ENCODE data around the gene MAN2A1.

Gene MAN2A1

DNA sequence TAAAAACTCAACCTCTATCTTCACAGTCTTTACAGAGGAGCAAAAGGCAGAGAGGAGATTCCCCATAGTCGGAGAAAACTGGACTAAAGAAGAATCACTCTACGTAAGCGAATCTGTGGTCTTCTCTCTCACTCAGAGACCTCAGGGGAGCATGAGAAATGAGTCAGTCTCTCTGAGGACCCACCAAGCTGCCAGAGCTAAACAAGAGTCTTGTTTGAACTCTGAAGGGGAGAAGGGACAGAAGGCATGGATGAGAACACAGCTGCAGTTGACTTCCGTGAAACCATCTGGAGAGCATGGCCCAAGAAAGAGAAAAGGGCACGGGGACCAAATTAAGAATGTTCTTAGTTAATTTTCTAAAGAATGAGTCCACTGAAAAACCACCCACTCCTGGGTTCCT is 12.8 kb upstream of the MAN2A1 start:
- DNase-seq: no peak
- intact Hi-C loops (cut with DNase I): no loop called here

DNA sequence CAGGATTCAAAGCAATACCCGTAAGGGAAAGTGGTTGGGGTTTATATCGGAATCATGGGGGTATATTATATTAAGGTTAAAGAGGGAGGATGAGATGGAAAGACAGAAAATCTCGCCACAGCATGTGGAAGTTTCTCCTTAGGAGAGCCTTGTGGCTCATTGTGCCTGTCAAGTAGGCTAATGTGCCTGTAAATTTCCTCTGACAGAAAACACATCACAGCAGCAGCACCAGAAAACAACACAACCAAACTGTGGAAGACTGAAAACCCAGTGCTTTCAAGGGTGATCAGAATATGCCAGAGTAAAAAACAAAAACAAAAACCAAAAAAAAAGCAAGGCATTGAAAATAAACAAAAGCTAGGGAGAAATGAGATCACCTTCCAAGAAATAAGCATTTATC is 11.3 kb upstream of the MAN2A1 start:
- no peak for DNase-seq
- intact Hi-C loops (cut with DNase I): no loop called here

DNA sequence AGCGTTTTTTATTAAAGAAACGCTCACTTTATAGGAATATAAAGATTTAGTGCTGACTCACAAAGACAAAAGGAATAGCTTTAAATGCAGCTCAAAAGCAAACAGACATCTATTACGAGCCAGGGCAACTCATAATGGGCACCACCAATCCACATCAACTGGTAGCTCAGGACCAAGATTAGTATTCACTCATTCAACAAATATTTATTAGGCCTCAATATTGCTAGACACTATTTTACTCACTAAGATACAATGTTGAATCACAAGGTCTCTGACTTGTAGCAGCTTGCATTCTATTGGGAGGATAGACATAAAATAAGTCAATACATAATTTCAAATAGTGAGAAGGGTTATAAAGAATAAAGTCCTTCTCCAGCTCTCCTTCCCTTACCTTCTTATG is 8.0 kb upstream of the MAN2A1 start:
- no peak for DNase-seq
- intact Hi-C loops (cut with DNase I): no loop called here

DNA sequence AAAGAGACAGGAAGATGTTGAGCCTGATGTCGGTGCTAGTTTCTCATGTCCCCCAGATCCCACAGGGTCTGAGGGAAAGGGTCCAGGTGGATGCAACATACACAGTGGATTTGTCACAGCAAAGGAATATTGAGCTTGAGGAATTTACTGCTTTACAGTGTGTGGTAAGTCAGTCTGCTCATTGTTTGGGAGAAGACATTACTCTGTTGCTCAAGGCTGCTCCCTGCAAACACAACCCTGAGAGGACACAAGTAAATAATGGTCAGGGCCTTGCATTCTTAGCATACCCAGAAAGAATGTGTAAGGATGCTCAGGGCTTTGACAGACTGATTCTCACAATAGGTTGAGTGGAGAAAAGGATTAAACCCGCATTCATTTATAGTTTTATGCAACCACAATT is 7.3 kb upstream of the MAN2A1 start:
- intact Hi-C loops (cut with DNase I): no loop called here
- DNase-seq: no peak

DNA sequence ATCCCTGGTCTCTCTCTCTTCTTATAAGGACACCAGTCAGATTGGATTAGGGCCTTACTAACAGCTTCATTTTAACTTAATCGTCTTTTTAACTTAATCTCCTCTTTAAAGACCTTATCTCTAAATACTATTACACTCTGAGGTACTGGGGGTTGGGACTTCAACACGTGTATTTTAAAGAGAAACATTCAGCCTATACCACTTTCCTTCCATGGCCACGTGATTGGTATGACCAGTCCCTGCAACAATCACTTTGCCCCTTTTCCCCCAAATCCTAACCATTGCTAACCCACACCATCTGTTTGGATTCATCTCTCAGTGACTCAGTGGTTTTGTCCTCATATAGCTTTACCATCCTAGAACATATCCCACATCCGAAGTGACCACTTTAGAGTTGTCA is 3.8 kb upstream of the MAN2A1 start:
- intact Hi-C loops (cut with DNase I): loop anchor here (5.0 kb wide), 1 partner anchor 74 kb away; no protein-coding TSS in a partner anchor
- DNase-seq: no peak

DNA sequence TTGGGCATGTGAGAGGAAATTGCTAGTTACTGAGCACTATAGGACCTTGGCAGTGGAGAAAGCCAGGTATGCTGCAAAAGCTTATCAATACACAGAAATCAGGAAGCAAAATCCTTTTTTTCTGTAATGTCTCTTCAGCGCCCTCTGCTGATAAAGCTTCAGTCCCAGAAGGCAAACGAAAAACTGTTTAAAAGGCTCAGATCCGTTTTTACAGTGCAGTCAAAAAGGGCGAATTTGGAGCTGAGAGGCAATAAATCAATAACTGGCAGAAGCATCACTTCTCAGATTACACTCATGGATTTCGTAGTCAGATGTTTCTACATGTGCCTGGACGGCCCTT is 1.1 kb upstream of the MAN2A1 start:
- peak in 18 of 42 donors; percentile 21 to 78 (median 48) for DNase-seq
- intact Hi-C loops (cut with DNase I): loop anchor here (5.0 kb wide), 1 partner anchor 76 kb away; no protein-coding TSS in a partner anchor

DNA sequence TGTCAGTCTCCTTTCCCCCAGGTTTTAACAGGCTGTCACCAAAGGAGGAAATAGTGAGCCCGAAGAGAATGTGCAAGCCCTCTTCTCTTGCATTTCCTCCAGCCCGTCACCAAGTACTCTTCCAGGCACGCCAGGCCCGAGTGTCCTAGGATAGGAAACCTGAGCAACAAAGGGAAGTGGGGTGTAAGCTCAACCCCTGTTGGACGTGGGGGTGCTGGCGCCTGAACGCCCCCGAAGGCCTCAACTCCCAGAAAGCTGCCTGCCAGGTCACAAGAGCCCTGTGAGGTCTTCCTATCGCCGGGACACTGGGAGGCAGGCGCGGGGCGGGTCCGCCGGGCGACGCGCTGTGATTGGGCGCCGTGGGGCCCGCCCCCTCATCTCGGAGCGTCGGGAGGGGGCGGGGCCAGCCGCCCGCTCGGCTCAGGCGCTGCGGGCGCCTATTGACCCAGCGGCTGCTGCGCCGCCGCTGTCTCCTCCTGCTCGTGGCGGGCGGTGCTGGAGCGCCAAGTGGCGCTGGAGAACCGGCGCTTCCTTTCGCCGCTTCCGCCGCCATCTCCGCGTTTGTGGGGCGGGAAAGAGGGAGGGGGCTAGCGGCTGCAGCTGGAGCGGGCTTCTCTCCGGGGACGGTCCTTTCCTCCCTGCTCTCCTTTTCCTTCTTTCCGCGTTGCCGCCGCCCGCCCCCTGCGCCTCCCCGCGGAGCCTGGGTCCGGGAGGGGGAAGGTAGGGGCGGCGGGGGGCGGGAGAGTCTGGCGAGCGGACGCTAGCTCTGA is 572 bp upstream of the MAN2A1 start:
- DNase-seq: peak; percentile 68 to 95 (median 89)
- intact Hi-C loops (cut with DNase I): loop anchor here (5.0 kb wide), 1 partner anchor 77 kb away; no protein-coding TSS in a partner anchor

DNA sequence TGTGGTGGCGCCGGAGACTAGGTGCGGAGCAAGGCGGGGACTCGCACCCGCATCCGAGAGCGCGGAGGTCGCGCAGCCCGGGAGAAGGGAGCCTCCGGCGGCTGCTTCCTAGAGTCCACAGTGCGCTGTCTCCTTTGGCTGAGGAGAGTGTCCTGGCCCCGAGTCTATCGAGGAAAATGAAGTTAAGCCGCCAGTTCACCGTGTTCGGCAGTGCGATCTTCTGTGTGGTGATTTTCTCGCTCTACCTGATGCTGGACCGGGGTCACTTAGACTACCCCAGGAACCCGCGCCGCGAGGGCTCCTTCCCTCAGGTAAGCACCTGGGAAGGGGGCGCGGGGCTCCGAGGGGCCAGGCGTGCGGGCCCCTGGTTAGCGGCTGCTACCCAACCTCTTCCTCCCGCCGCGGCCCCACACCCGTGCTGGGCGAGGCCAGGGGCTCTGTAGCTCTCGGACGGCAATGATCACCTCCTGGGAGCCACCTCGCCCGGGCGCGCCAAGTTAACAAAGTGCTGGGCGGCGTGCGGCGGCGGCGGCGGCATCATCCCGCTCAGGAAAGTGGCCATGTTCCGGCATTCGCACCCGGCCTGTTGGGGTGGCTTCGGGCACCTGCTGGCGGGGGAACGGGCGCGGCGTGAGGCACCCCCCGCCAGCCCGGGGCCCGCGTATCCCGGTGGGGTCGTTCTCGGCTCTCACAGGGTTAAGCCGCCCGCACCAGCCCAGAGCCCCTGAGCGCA is 681 bp downstream of the MAN2A1 start:
- DNase-seq: peak in 37 of 42 donors; percentile 18 to 71 (median 43)
- intact Hi-C loops (cut with DNase I): no loop called here

DNA sequence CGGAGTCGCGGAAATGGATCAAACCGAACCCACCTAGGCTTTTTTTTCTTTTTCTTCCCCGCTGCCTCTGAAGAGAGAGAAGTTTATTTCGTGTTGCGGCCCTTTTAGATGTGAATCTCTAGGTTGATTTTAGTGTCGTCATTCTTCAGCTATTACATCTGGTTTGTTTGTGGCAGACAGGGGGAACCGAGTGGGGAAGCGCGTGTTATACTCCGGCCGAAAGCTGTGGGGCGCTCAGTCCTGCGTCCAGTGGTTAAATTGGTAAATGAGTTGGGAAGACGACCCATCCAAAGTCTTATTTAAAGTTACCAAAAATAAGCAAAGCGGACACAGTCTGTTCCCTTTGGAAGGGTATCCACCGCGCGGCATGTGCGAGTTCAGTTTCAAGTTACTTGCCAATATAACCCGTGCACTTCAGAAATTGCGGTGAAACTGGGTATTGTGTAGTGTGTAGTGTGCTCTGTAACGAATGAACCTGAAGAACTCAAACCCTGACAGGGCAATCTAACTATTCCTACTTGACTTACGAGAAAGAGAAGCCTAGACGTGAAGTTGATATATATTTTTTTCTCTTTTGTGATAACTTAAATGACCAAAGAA is 1.3 kb downstream of the MAN2A1 start:
- peak; percentile 64 to 91 (median 82) for DNase-seq
- intact Hi-C loops (cut with DNase I): no loop called here

DNA sequence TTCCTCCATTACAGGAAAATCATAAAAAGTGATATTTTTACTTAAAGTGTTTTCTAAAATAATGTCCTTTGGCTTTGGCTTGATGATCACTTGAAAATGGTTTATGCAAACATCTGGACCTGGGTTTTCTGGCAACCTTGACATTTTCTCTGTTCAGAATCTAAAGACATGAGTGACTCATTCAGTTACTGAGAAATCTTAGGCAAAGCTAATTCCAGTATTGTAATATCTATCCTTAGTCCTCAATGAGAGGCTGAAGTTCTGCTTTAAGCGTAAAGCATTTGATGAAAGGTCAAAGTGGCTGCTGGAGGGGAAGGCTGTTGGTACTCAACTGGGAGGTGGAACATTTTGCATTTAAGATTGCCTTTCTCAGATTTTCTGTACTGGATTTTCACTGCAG is 2.3 kb downstream of the MAN2A1 start:
- DNase-seq: no peak
- intact Hi-C loops (cut with DNase I): no loop called here

DNA sequence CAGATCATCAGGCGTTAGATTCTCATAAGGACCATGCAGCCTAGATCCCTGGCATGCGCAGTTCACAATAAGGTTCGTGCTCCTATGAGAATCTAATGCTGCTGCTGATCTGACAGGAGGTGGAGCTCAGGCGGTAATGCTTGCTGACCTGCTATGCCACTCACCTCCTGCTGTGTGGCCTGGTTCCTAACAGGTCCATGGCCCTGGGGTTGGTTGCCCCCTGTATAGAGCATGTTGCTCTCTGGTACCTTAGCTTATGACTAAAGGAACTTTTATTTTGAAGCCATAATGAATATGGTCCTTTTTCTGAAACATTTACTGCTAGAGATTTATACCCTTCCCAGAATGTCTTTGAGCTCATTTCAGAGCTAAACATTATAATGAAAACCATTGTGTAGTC is 3.1 kb downstream of the MAN2A1 start:
- peak in 9 of 42 donors; percentile 12 to 46 (median 27) for DNase-seq
- intact Hi-C loops (cut with DNase I): no loop called here

DNA sequence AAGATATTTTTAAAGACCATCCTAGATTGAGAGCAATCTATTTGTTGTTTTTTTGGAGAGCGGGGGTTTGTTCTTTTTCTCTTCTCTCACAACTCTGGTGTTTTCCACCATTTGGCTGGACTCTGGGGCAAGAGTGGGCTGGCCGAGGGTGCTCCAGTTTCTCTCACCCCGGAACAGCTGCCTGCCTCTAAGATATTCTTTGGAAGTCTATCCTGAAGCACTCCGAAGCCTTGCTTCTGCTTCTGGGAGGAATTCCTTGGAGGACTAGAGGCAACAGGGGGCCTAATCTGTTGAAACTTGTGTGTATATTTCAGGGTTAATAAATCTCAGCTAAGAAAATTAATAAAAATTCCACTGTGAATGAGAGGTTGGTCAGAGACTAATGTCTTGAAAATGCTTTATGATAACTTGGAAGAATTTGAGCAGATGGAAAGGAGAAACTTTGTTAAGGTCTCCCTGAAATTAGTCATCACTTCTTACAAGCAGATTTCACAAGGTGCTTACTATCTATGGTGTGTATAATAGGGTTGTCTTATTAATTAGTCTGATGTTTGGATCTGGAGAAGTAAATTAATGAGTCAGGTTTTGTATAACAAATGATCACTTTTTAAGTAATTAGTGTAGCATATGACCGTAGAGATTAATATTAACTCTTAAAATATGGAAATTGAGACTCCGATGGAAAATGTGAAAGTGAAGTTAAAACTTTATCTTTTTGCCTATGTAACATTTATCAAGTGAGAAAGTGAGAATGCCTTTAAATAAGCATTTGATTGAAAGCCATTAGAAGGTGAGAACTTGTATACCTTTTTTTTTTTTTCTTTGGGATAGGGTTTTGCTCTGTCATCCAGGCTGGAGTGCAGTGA is 4.0 kb downstream of the MAN2A1 start:
- no peak for DNase-seq
- intact Hi-C loops (cut with DNase I): no loop called here

DNA sequence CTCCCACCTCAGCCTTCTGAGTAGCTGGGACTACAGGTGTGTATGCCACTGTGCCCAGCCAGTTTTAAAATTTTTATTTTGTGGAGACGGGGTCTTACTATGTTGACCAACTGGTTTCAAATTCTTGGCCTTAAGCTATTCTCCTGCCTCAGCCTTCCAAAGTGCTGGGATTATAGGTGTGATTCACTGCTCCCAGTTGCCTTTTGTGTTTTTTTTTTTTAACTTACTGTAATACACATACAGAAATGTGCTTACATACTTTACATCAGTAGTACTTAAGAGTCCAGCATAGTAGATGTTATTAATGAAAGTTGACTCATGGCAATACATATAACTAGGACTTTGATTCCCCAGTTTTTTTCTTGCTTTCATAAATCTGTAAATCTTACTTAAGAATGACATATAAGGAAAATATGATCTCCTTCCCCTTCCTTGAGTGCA is 4.7 kb downstream of the MAN2A1 start:
- DNase-seq: no peak
- intact Hi-C loops (cut with DNase I): no loop called here

DNA sequence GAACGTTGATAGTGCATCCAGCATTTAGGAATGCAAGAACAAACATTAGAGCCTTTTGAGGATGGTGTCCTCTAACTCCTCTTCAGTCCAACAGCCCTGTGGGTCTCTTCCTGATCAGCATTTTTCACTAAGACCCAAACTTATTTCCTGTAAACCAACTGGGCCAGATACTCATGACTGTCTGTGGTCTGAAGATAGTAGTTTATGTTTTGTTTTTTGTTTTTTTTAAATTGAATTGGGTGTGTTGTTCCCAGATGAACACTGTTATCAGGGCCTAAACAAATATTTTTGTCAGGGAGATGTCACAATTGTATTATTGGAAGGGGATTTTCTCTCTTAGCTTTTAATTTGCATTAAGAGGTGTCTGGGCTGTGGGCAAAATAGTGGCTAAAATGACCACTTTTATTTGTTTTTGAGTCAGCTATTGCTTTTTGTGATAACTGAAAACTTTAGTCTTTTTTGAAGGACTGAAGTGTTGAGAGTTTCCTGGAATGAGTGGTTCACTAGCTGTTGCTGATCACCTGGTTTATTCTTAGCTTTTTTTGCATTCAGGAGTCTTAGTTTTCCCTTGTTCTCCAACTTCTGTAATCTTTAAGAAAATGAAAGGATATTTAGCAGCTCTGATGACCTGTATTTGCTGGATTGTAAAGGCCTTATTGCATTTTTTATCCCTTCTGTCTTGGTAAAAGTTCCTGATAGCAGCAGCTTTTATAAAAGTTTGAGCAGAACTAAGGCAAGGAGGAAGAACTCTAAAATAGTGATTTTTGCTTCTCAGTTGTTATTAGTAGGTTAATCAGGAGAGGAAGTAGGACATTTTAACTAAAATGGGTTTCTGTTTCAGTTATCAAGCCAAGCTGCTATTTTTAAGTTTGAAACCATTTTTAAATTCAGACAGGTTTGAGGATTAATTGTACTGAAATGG is 5.5 kb downstream of the MAN2A1 start:
- DNase-seq: no peak
- intact Hi-C loops (cut with DNase I): no loop called here

DNA sequence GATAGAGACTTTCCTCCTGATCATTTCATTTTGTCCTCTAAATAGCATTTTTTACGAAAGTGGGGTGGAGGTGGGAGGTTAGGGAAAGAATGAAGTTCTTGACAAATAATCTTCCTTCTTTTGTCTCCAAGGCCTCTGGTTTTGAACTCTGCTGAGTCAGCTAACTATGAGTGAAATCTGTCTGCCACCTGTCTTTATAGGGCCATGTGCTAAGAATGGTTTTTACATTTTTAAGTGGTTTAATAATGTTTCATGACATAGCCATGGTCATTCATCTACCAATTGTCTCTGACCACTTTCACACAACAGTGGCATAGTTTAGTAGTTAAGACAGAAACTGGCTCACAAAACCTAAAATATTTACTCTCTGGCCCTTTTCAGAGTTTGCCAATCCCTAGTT is 7.6 kb downstream of the MAN2A1 start:
- intact Hi-C loops (cut with DNase I): no loop called here
- DNase-seq: no peak

DNA sequence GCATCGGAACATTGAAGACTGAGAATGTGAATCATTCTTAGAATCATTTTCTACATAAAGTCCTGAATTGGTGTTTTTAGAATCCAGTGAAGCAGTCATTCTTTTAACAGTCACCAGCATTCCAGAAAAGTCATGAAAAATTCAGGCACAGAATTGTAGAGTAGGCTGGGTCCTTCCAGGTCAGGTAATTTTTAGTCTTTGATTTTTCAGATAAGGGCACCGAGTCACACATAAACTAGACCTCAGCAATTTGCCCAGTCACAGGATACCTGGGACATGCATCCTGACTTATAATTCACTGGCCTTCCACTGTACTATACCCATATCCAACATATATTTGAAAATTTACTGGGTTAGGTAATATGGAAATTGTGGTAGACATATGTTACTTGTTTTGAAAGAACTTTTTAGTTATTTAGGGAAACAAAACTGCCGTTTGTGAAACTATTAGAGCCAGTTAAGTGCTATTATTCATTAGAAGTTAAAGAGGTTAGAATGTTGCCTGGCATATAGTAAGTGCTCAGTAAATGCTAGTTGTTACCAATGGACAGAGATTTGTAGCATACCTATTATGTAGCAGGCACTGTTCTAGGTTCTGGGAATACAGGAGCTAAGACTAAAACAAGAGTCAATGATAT is 10.9 kb downstream of the MAN2A1 start:
- DNase-seq: no peak
- intact Hi-C loops (cut with DNase I): no loop called here

DNA sequence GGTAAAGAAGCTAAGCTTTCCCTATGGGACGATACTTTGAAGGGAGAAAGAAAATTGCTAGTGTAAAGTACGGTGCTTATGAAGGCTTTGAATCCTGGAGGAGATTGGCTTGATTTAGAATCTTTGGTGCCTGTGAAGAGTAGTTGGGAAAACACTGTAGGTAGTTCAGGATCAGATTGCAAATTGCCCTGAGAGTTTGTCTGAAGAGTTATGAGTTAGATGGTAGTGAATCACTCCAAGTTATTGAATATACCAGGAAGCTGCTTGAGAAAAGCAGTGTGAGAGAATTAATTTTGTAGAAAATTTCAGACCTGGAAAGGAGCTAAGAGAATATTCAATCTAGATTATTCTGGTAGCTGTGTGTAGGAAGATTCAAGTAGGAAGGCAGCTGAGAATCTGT is 11.5 kb downstream of the MAN2A1 start:
- DNase-seq: no peak
- intact Hi-C loops (cut with DNase I): no loop called here

DNA sequence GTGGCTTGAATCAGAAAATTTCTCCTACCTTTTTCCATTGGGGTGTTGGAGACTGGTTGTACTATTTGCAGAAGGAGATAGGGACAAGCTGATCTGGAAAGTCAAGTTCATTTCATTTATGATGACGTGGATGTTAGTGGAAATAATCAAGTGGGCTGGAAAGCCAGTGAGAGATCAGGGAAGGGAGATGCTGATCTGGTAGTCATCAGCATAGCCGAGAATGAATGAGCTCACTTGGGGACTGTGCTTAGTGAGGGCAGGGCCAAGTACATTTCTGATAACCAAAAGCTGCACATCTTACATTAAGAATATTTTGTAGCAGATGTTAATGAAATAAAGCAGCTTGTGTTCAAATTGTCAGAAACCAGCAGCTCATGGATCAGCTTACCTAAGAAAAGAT is 12.1 kb downstream of the MAN2A1 start:
- intact Hi-C loops (cut with DNase I): no loop called here
- DNase-seq: no peak

All from head of caudate nucleus (tissue), 42 donors.